GM18909 (cell line): Measurements from ENCODE around the gene F7.
"Not testable (repeated sequence)": the region's sequence is repeated elsewhere in the genome, so short reads cannot be mapped to it uniquely, and the experiment has no call there.

ENCODE experiments used
- ATAC-seq: cut with Tn5 transposase; IDR thresholded peaks from one replicate; pipeline ENCODE4 v1.9.1; 2021; ENCODE audit warnings: mild to moderate bottlenecking; ENCODE audit not compliant: unreplicated experiment, poor library complexity

F7 gene

GRCh38 chr13:113105032-113105920 lies at the start of gene F7:
F7 (plus strand) TSS chr13:113105791; CDS start chr13:113105842, 51 bp downstream.
- no peak for ATAC-seq

- no peak for ATAC-seq
Observed at GRCh38 chr13:113057084-113057483, 48.5 kb upstream of the F7 start.

GRCh38 chr13:113057559-113057958 lies 48.0 kb upstream of the F7 start:
- not testable (repeated sequence) for ATAC-seq

GRCh38 chr13:113058129-113058987 lies 47.2 kb upstream of the F7 start:
- no peak for ATAC-seq

- no peak for ATAC-seq
Observed at GRCh38 chr13:113058988-113059850, 46.4 kb upstream of the F7 start.

GRCh38 chr13:113059891-113060290 lies 45.7 kb upstream of the F7 start:
- no peak for ATAC-seq

- no peak for ATAC-seq
Observed at GRCh38 chr13:113060557-113061270, 44.9 kb upstream of the F7 start.

- ATAC-seq: no peak
Observed at GRCh38 chr13:113061271-113061625, 44.3 kb upstream of the F7 start.

- no peak for ATAC-seq
Observed at GRCh38 chr13:113061796-113062425, 43.7 kb upstream of the F7 start.

- ATAC-seq: no peak
Observed at GRCh38 chr13:113062691-113063090, 42.9 kb upstream of the F7 start.

GRCh38 chr13:113063091-113063491 lies 42.5 kb upstream of the F7 start:
- no peak for ATAC-seq

GRCh38 chr13:113064000-113064533 lies 41.5 kb upstream of the F7 start:
- ATAC-seq: no peak

GRCh38 chr13:113064534-113065405 lies 40.8 kb upstream of the F7 start:
- ATAC-seq: no peak

- no peak for ATAC-seq
Observed at GRCh38 chr13:113065406-113066141, 40.0 kb upstream of the F7 start.

GRCh38 chr13:113066142-113066455 lies 39.5 kb upstream of the F7 start:
- no peak for ATAC-seq

GRCh38 chr13:113066746-113067145 lies 38.8 kb upstream of the F7 start:
- ATAC-seq: no peak
